GM12878 (cell line): ENCODE results near the gene IKZF1. TPM values are rescaled to one million over a fixed set of nuclear protein-coding genes. Genes with fewer than 3 reads are reported as not detected.

Experiments used
- BCL11A ChIP-seq: IDR thresholded peaks from 2 replicates; pipeline ENCODE4 v1.6.1; 2011; ENCODE audit warnings: low read depth, low read length
- CREM ChIP-seq: IDR thresholded peaks from 2 replicates; pipeline ENCODE4 v1.6.1; 2014; ENCODE audit warnings: antibody characterized with exemption, low read depth
- E2F4 ChIP-seq: IDR thresholded peaks from 2 replicates; pipeline ENCODE4 v1.6.1; 2012; ENCODE audit warnings: low read depth, low read length, improper control_type of control experiment
- ETV6 ChIP-seq, 2 experiments: fragments of 450-650 bp in 1 of 2; IDR thresholded peaks in 1 of 2; conservative IDR thresholded peaks in 1 of 2; 2 replicates each; pipeline ENCODE4 v1.6.1; 2014; ENCODE audit warnings: antibody characterized with exemption in 1 of 2, borderline replicate concordance in 1 of 2, low read depth in 1 of 2, mild to moderate bottlenecking in 1 of 2, moderate library complexity in 1 of 2
- GABPA ChIP-seq: IDR thresholded peaks from 2 replicates; pipeline ENCODE4 v1.6.1; 2014; ENCODE audit warnings: antibody characterized with exemption, low read depth, mild to moderate bottlenecking, inconsistent platforms
- HDGF ChIP-seq: fragments of 450-650 bp; IDR thresholded peaks from 2 replicates; pipeline ENCODE4 v1.6.1; 2016; ENCODE audit warnings: antibody characterized with exemption
- IKZF1 ChIP-seq: fragments of 450-650 bp; conservative IDR thresholded peaks from 2 replicates; pipeline ENCODE4 v1.6.1; 2017; ENCODE audit warnings: antibody characterized with exemption, mild to moderate bottlenecking
- IRF4 ChIP-seq: IDR thresholded peaks from 2 replicates; pipeline ENCODE4 v1.6.1; 2011; ENCODE audit warnings: low read depth, low read length
- KAT2A ChIP-seq: conservative IDR thresholded peaks from 2 replicates; pipeline ENCODE4 v1.6.1; 2011; ENCODE audit warnings: low read depth, low read length; ENCODE audit not compliant: control insufficient read depth
- MYB ChIP-seq: fragments of 150-350 bp; IDR thresholded peaks from 2 replicates; pipeline ENCODE4 v1.6.1; 2014; ENCODE audit warnings: mild to moderate bottlenecking, low read depth, low read length, borderline replicate concordance
- RUNX3 ChIP-seq: IDR thresholded peaks from 2 replicates; pipeline ENCODE4 v1.6.1; 2012; ENCODE audit warnings: low read length, inconsistent platforms
- SKIL ChIP-seq: fragments of 450-650 bp; IDR thresholded peaks from 2 replicates; pipeline ENCODE4 v1.6.1; 2017; ENCODE audit warnings: mild to moderate bottlenecking, low read depth, inconsistent platforms; ENCODE audit not compliant: poor library complexity, severe bottlenecking
- SRF ChIP-seq, 2 experiments: IDR thresholded peaks; 2 replicates each; pipeline ENCODE4 v1.6.1; 2011; ENCODE audit warnings: low read depth in 2 of 2, low read length in 2 of 2, mild to moderate bottlenecking in 1 of 2, moderate library complexity in 1 of 2
- ZBTB11 ChIP-seq: fragments of 450-650 bp; formaldehyde crosslinking; IDR thresholded peaks from 2 replicates; pipeline ENCODE4 v1.5.0; 2022; ENCODE audit warnings: mild to moderate bottlenecking, missing genetic modification characterization
- ZNF384 ChIP-seq: IDR thresholded peaks from 2 replicates; pipeline ENCODE4 v1.6.1; 2012; ENCODE audit warnings: low read depth, mild to moderate bottlenecking, low read length, improper control_type of control experiment, borderline replicate concordance
- polyA plus RNA-seq, 11 experiments: library from polyadenylated mRNA; depleted of rRNA in 4 of 11; unstranded in 6 of 11; stranded (reverse) in 5 of 11; fragments of >200 nt; fragmentation: Nextera tagmentation in 4 of 11; fragmentation: Illumina TruSeq in 1 of 11; extraction: Ambion mirVana in 4 of 11; extraction: Trizol in 1 of 11; gene quantifications; 1 replicate in 1 of 11; 2 replicates in 10 of 11; pipeline versions ENCODE4 v1.2.1 to v1.2.3, GENCODE V29; 2011 to 2016; ENCODE audit warnings: inconsistent platforms in 2 of 11, missing spikeins in 2 of 11, low read depth in 1 of 11
- total RNA-seq, 4 experiments: library from RNA; depleted of rRNA in 3 of 4; stranded (reverse); fragments of >200 nt in 3 of 4; fragmentation: Illumina TruSeq in 1 of 4; extraction: Trizol in 1 of 4; gene quantifications; 2 replicates each; pipeline versions ENCODE4 v1.2.1 to v1.2.3, GENCODE V29; 2013 to 2021

The IKZF1 gene
- total and polyA plus RNA-seq, 10 of the 15 experiments (the other 5 are each of a cell fraction or from before 2014, with no cell fraction given) = 27.2 to 125 (median 71.6) TPM

- TF ChIP-seq ZBTB11 (CRISPR knock-in tag) (no peak), ETV6 (conservative IDR thresholded peaks at IDR 0.05 in 1 of 2, IDR thresholded peaks at IDR 0.05 in 1 of 2; ENCODE audit: borderline replicate concordance in 1 of 2, low read depth in 1 of 2) (0 out of 4 replicates have a peak, but pooled peaks of 1 of the 2 experiments have one; percentile 22), ZNF384 (no peak), IKZF1 (peak; percentile 74), KAT2A (no peak), SKIL (no peak), SRF (IDR thresholded peaks at IDR 0.05; ENCODE audit: low read depth in 2 of 2, low read length in 2 of 2) (0 out of 4 replicates have a peak, but pooled peaks of 1 of the 2 experiments have one; percentile 28), HDGF (0 out of 2 replicates have a peak, but pooled peaks have one; percentile 12), E2F4 (no peak), CREM (peak; percentile 11; the same call in 1 of the 2 replicates), MYB (no peak), BCL11A (no peak), RUNX3 (peak; percentile 84), GABPA (no peak), IRF4 (0 out of 2 replicates have a peak, but pooled peaks have one; percentile 19)
- TF ChIP-seq, all 136 proteins: peak for 20
Observed at GRCh38 chr7:50308532-50309385, 4.2 kb downstream of the IKZF1 start (continued).
